Measurements from ENCODE around the gene COBLL1. TPM values are rescaled to one million over a fixed set of nuclear protein-coding genes. Genes with fewer than 3 reads are reported as not detected.
"Not testable (repeated sequence)": the region's sequence is repeated elsewhere in the genome, so short reads cannot be mapped to it uniquely, and the experiment has no call there.

Gene COBLL1
- polyA plus RNA-seq, 3 donors = 101 to 154 (median 115) TPM

GRCh38 chr2:164746713-164747112, 94.9 kb downstream of the COBLL1 start:
- peak in 3 of 11 donors; percentile 2 to 27 (median 11) for DNase-seq (ENCODE audit: extremely low read depth in 1 of 11, low read depth in 9 of 11, low spot score in 4 of 11)

DNA sequence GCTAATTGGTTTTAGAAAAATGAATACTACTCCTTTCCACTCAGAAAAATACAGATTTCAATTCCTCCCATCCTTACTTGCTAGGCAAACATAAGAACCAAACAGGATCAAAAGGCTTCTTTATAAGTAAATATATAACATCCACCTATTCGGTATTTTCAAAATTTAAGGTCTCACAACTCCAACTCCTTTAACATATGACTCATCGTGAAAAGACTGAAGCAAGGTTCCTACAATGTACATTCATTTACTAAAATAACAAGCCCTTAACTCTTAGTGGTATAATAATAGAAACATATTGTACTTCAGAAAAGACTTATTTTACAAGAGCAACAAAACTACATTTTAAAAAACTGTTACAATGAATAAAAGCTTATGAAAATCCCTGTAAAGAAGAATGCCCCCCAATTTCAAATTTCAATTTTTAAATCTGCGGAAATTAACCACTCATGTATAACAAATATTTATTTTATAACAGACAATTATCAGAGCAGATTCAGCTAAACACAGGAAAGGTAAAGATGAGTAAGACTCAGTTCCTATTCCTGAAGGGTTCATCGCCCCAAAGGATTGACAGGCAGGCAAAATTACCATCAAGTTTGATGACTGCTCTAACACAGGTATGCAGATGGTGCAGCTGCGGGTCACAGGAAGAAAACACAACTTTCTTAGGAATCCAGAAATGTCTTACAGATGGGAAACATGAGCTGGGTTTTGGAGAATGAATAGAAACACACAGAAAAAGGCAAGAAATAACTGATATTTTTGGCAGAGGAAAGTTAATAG, 96.4 kb downstream of the COBLL1 start:
- no peak for DNase-seq (ENCODE audit: extremely low read depth in 1 of 11, low read depth in 9 of 11, low spot score in 4 of 11)

DNA sequence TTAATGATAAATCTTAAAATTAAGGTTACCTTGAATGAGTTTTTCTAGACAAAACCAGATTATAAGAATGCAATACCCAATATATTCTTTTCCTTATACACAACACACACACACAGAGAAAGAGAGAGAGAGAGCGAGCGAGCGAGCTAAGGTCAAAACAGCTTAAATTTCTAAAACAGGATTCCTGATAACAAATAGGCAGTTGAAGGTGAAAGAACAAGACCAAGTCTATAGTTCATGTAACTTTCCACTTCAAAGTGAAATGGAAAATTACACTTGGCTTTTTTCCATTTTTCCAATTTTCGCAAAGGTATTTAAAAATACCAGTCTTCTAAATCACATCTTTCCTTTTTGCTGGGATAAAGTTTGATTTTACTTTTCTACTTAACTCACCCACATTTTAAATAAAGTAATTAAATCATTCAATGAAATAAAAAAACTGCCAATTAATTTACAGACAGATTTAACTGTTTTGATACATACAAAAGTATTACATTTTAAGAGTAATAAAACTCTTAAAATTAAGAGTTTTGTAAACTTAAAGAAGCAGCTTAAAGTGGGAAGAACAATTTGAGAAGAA, 98.8 kb downstream of the COBLL1 start:
- no peak for DNase-seq (ENCODE audit: extremely low read depth in 1 of 11, low read depth in 9 of 11, low spot score in 4 of 11)

- no peak for DNase-seq (ENCODE audit: extremely low read depth in 1 of 11, low read depth in 9 of 11, low spot score in 4 of 11)
These were observed 101.7 kb downstream of the COBLL1 start for GRCh38 chr2:164739966-164740365.

DNA sequence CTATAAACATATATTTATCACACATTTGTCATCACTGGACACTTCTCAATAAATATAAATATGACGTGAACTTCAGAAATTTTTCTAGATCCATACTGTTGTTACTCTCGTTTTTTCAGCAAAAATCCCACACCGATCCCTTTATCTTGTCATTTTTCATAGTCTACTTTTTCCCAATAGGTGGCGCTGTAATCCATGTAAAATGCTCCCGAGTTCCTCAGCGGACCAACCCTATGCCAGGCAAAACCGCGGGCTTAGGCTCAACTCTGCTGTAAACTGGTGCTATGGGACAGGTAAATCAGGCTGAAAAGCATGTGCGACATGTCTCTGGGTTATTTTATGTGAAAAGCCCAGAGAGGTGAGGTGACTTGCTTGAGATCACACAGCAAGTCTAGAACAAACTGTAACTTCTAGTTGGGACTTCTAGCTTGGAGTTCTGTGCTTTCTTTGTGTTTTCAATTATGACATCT, 104.0 kb downstream of the COBLL1 start:
- DNase-seq (ENCODE audit: extremely low read depth in 1 of 11, low read depth in 9 of 11, low spot score in 4 of 11) = peak; percentile 33 to 66 (median 51)

- no peak for DNase-seq (ENCODE audit: extremely low read depth in 1 of 11, low read depth in 9 of 11, low spot score in 4 of 11)
These were observed 106.2 kb downstream of the COBLL1 start for GRCh38 chr2:164735309-164735919.

DNA sequence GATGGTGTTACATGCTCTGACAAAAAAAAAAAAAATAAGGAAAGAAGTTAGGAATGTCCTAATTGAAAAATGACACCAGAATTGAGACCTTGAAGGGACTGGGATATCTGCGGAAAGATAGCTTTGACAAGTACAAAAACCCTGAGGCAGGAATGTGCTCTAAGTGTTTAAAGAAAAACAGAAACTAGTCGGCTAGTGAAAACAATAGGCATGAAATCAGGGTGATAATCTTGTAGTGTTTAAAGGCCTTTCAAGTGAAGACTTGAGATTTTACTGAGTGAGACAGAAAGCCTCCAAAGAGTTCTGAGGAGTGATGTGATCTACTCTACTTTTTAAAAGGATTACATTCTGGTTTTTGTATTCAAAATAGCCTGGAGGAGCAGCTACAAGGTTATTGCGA, 107.4 kb downstream of the COBLL1 start:
- DNase-seq (ENCODE audit: extremely low read depth in 1 of 11, low read depth in 9 of 11, low spot score in 4 of 11) = no peak

GRCh38 chr2:164725542-164725941, 116.1 kb downstream of the COBLL1 start:
- no peak for DNase-seq (ENCODE audit: extremely low read depth in 1 of 11, low read depth in 9 of 11, low spot score in 4 of 11)

DNA sequence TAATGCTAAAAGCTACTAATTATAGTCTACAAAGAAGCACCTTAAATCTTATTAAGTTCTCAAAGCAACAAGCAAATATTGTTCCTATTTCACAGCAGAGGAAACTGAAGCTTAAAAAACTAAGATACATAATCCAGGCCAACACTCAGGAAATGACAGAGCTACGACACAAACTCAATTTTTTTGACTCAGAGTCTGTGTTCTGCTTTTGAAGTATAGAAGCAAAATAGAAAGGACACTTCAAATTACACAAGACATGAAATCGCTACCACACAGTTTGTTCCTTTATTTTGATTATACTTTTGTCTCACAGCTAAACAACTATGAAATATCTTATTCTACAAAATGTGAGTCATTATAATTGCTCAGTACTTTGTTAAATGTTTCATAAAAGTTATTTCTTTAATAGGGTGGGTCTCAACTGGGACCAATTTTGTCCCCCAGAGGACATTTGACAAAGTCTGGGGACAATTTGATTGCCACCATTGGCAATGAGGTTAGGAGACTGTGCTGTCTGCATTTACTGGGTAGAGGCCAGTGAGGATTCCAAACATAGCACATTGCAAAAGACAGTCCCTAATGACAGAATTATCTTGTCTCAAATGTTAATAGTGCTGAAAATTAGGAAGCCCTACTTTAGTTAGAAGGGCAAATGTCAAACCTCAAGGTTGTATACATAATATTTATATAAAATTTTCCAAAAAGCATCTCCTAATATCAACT, 118.8 kb downstream of the COBLL1 start:
- no peak for DNase-seq (ENCODE audit: extremely low read depth in 1 of 11, low read depth in 9 of 11, low spot score in 4 of 11)

- no peak for DNase-seq (ENCODE audit: extremely low read depth in 1 of 11, low read depth in 9 of 11, low spot score in 4 of 11)
These were observed 120.2 kb downstream of the COBLL1 start for GRCh38 chr2:164721430-164721829.

DNA sequence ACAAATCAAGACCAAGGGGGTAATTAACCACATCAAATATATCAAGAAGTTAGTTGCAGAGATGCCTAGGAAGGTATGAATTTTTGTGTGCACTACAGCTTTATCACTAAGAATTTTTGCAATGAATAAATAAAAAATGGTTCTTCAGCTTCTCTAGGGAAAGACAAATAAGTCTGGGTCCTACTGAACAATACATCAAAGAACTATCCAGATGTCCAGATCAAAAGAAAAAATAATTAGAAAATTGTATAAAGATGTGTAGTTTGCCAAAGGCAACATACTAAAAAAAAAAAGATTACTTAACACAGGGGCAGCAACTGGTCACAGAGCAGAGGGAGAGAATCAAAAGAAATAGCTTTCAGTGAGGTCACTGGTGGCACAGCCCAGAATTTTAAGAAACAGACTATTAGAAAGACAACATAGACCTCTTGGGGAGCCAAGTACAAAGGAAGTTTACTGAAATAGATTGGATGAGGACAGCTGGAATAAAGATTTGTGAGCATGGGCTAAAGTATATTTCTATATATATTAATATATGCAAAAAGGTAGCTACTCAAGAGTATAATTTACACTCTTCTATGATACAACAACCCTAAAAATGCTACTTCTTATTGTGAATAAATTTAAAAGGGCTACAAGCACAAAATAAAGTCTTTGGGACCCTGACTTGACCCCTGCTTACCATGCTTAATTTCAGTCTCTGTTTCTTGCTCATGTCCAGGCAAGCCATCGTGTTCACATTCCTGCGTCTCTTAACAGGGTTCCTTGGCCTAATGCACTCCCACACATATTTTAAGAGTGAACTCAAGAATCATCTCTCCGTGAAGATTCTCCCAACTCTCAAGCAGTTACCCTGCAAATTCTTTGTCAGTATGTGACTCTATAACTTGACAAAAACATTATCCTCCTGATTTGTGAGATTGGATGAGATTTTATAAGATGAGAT, 121.4 kb downstream of the COBLL1 start:
- DNase-seq (ENCODE audit: extremely low read depth in 1 of 11, low read depth in 9 of 11, low spot score in 4 of 11) = peak in 1 of 11 donors; percentile 33

- DNase-seq (ENCODE audit: extremely low read depth in 1 of 11, low read depth in 9 of 11, low spot score in 4 of 11) = no peak
These were observed 124.4 kb downstream of the COBLL1 start for GRCh38 chr2:164717000-164717803.

DNA sequence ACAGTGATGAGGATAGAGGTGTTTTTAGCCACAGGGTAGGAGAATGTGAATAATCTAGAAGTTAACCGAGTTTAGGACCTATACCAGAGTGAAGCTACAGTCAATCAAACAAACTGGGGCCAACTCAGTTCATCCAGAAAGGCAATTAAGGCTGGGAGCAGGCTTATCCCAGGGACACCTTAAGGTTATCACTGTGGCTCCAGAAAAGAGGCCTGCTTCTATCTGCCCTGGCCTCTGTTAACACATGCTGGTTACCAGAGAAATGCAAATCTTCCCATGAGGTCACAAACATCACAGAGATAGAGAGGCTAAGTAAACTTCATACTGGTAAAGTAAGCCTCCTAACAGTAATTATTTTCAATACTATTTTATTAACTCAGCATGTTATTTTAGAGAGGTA, 127.2 kb downstream of the COBLL1 start:
- no peak for DNase-seq (ENCODE audit: extremely low read depth in 1 of 11, low read depth in 9 of 11, low spot score in 4 of 11)

- peak in 7 of 11 donors; percentile 26 to 79 (median 61) for DNase-seq (ENCODE audit: extremely low read depth in 1 of 11, low read depth in 9 of 11, low spot score in 4 of 11)
These were observed 129.9 kb downstream of the COBLL1 start for GRCh38 chr2:164711766-164712138.

DNA sequence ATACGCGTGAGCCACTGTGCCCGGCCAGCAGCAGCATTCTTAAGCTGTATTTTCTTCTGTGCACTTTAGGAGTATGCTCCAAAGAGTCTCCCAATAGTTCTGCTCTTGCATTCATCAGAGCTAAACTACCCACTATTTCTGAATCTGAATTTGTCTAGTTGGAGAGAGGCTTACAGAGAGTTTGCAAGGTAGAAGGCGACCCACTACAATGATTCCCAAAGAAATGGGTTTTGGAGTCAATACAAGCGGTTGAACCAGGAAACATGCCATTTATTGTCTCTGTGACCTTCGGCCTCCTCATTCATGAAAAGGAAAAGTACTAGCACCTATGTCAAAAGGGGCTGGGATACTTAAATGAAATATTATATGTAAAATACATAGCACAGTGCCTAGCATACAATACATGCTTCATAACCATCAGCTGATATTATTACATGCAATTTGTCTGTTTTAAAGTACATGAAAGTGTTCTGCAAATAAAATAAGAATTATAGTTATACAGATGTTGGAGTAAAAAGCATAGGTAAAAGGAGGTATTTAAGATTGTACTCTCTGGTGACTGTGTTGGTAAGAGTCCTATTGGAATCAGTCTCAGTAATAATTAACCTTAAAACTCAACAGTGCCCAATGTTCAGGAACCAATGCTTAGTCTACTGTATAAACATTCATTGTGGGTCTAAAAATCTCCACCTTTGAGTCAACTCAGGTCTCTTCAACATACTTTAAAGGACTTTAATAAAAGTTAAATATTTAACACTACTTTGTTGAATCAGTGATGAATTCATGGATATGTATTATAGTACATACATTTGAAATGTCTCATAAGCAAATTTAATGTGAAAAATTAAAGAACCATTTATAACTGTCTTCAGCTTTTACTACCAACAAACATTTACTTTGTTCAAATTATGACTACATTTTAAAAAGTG, 130.5 kb downstream of the COBLL1 start:
- DNase-seq (ENCODE audit: extremely low read depth in 1 of 11, low read depth in 9 of 11, low spot score in 4 of 11) = peak in 3 of 11 donors; percentile 46 to 54 (median 51)

GRCh38 chr2:164710252-164710836, 131.3 kb downstream of the COBLL1 start:
- not testable (repeated sequence) for DNase-seq (ENCODE audit: extremely low read depth in 1 of 11, low read depth in 9 of 11, low spot score in 4 of 11)
